ENCODE results near the gene TLR5.
"Not testable (repeated sequence)": the region's sequence is repeated elsewhere in the genome, so short reads cannot be mapped to it uniquely, and the experiment has no call there.

TLR5 gene

DNA sequence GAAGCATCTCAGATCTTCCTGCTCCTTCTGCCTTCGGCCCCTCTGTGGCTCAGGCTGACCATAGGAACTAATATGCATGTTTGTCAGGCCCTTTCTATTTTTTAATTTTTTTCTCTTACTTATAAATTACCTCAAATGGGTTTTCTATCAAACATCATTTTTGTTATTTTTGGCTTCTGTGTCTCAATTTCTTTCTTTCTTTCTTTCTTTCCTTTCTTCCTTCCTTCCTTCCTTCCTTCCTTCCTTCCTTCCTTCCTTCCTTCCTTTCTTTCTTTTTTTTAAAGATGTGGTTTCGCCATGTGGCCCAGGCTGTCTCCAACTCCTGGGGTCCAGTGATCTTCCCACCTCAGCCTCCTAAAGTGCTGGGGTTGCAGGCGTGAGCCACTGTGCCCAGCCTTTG lies 36.2 kb upstream of the TLR5 start:
- no peaks in the 10 kb centered on the region for H3K4me1 ChIP-seq (ENCODE audit: control insufficient read depth, insufficient read depth, low read length)
- H3K27ac ChIP-seq (ENCODE audit: insufficient read depth, low read depth, low read length, poor library complexity, severe bottlenecking) = no peak overlapping the region
- H3K4me3 ChIP-seq (ENCODE audit: insufficient read depth, low read depth, low read length) = no peak overlapping the region
- WGBS, 2 experiments = 94% methylated on average over 3 of the region's 3 CpGs
- no peaks in the 10 kb centered on the region for H3K36me3 ChIP-seq (ENCODE audit: control insufficient read depth, insufficient read depth, low read length)
- H3K27me3 ChIP-seq (ENCODE audit: control insufficient read depth, insufficient read depth, low read length, poor library complexity, severe bottlenecking) = no peaks in the 10 kb centered on the region
- no peaks in the 10 kb centered on the region for H3K9me3 ChIP-seq (ENCODE audit: control insufficient read depth, low read length)

DNA sequence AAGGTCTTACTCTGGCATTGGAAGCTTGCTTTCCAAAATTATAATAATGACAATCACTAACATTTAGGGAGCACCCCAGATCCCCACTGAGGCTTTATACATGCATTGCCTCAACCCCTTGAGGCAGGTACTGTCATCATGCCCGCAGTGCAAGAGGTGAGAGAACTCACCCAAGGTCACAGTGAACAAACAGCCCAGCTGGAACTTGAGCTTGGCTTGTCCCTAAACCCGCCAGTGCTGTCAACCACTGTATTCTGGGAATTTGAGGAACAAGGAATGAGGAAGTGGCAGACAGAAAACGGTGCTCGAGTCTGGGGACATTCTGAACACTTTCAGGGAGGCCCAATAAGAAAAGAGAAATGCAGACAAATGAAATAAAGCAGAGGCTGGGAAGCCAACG lies 34.6 kb upstream of the TLR5 start:
- no peaks in the 10 kb centered on the region for H3K4me1 ChIP-seq (ENCODE audit: control insufficient read depth, insufficient read depth, low read length)
- no peaks in the 10 kb centered on the region for H3K9me3 ChIP-seq (ENCODE audit: control insufficient read depth, low read length)
- 80 to 81% methylated on average over 5 of the region's 5 CpGs for WGBS, 2 experiments
- H3K27me3 ChIP-seq (ENCODE audit: control insufficient read depth, insufficient read depth, low read length, poor library complexity, severe bottlenecking) = no peaks in the 10 kb centered on the region
- no peak overlapping the region for H3K27ac ChIP-seq (ENCODE audit: insufficient read depth, low read depth, low read length, poor library complexity, severe bottlenecking)
- H3K36me3 ChIP-seq (ENCODE audit: control insufficient read depth, insufficient read depth, low read length) = no peaks in the 10 kb centered on the region
- H3K4me3 ChIP-seq (ENCODE audit: insufficient read depth, low read depth, low read length) = no peak overlapping the region

DNA sequence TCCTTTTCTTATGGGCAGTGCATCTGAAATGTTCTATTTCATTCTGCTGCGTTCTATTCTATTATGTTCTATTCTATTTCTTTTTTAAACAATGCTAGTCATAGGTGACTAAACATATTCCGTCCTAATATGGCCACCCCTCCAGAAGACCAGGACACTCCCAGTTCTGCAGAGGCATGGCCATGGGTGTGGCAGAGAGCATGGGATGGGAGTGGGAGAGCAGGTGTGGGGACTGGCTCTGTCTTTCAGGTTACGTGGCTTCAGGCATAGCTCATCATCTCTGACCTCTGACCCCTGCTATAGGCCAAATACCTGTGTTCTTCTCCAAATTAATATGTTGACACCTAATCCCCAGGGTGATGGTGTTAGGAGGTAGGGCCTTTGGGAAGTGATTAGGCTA lies 33.4 kb upstream of the TLR5 start:
- H3K4me1 ChIP-seq (ENCODE audit: control insufficient read depth, insufficient read depth, low read length) = no peaks in the 10 kb centered on the region
- no peaks in the 10 kb centered on the region for H3K36me3 ChIP-seq (ENCODE audit: control insufficient read depth, insufficient read depth, low read length)
- H3K4me3 ChIP-seq (ENCODE audit: insufficient read depth, low read depth, low read length) = no peak overlapping the region
- no peaks in the 10 kb centered on the region for H3K27me3 ChIP-seq (ENCODE audit: control insufficient read depth, insufficient read depth, low read length, poor library complexity, severe bottlenecking)
- H3K9me3 ChIP-seq (ENCODE audit: control insufficient read depth, low read length) = no peaks in the 10 kb centered on the region
- WGBS, 2 experiments = 90 to 91% methylated on average over 1 to 3 of the region's 3 CpGs
- H3K27ac ChIP-seq (ENCODE audit: insufficient read depth, low read depth, low read length, poor library complexity, severe bottlenecking) = no peak overlapping the region

DNA sequence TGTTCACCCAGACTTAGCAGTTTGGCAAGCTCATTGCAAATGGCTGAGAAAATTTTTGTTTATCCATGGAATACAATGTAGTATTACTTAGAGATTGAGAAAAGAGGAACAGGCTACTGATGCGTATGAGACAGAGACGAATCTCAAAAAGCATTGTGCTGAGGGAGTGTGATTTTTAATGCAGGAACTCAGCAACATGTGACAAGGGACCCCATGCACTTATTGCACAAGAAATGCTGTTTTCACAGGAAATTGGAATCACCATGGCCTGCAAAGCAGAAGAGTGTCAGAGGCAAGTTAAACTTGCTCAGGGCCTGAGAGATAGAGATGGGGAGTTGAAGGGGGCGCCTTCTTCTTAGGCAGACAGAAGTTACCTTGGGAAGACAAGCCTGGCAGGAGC lies 32.6 kb upstream of the TLR5 start:
- Histone ChIP-seq H3K4me3 (ENCODE audit: insufficient read depth, low read depth, low read length) (no peak overlapping the region), H3K27ac (ENCODE audit: insufficient read depth, low read depth, low read length, poor library complexity, severe bottlenecking) (no peak overlapping the region), H3K4me1 (ENCODE audit: control insufficient read depth, insufficient read depth, low read length) (no peaks in the 10 kb centered on the region), H3K9me3 (ENCODE audit: control insufficient read depth, low read length) (no peaks in the 10 kb centered on the region), H3K36me3 (ENCODE audit: control insufficient read depth, insufficient read depth, low read length) (no peaks in the 10 kb centered on the region), H3K27me3 (ENCODE audit: control insufficient read depth, insufficient read depth, low read length, poor library complexity, severe bottlenecking) (no peaks in the 10 kb centered on the region)
- 92% methylated on average over 3 of the region's 3 CpGs for WGBS, 2 experiments

GRCh38 chr1:223175032-223175431 lies 32.0 kb upstream of the TLR5 start:
- no peaks in the 10 kb centered on the region for H3K27me3 ChIP-seq (ENCODE audit: control insufficient read depth, insufficient read depth, low read length, poor library complexity, severe bottlenecking)
- no peaks in the 10 kb centered on the region for H3K4me1 ChIP-seq (ENCODE audit: control insufficient read depth, insufficient read depth, low read length)
- no peaks in the 10 kb centered on the region for H3K9me3 ChIP-seq (ENCODE audit: control insufficient read depth, low read length)
- whole genome bisulfite sequencing, 2 experiments = 76 to 80% methylated on average over 4 of the region's 4 CpGs
- H3K36me3 ChIP-seq (ENCODE audit: control insufficient read depth, insufficient read depth, low read length) = no peaks in the 10 kb centered on the region
- H3K27ac ChIP-seq (ENCODE audit: insufficient read depth, low read depth, low read length, poor library complexity, severe bottlenecking) = no peak overlapping the region
- H3K4me3 ChIP-seq (ENCODE audit: insufficient read depth, low read depth, low read length) = no peak overlapping the region

GRCh38 chr1:223169458-223169857 lies 26.4 kb upstream of the TLR5 start:
- H3K9me3 ChIP-seq (ENCODE audit: control insufficient read depth, low read length); H3K4me3 ChIP-seq (ENCODE audit: insufficient read depth, low read depth, low read length); H3K36me3 ChIP-seq (ENCODE audit: control insufficient read depth, insufficient read depth, low read length); H3K27me3 ChIP-seq (ENCODE audit: control insufficient read depth, insufficient read depth, low read length, poor library complexity, severe bottlenecking); H3K27ac ChIP-seq (ENCODE audit: insufficient read depth, low read depth, low read length, poor library complexity, severe bottlenecking); H3K4me1 ChIP-seq (ENCODE audit: control insufficient read depth, insufficient read depth, low read length): not testable (repeated sequence)
- WGBS, 2 experiments = 90 to 93% methylated on average over 5 of the region's 5 CpGs

DNA sequence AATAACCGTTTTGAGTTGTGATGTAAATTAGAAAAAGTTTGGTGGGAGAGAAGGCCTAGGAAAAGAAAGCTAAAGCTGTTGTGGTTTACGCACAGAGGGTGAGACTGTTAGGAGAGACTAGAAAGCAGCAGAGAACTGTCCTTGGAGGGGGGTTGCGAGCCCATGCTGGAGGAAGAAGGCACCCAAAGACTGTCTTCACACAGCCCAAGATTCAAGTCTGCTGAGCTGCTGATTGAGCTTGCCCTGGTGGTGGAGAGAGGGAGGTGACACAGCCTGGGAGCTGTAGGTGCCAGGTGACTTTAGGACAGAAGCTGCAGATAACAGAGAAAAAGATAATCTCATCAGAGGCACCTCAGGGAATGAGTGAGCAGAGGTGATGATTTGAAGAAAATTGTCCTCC lies 18.3 kb upstream of the TLR5 start:
- no peak overlapping the region for H3K27ac ChIP-seq (ENCODE audit: insufficient read depth, low read depth, low read length, poor library complexity, severe bottlenecking)

GRCh38 chr1:223156343-223156742 lies 13.3 kb upstream of the TLR5 start:
- no peaks in the 10 kb centered on the region for H3K36me3 ChIP-seq (ENCODE audit: control insufficient read depth, insufficient read depth, low read length)
- H3K27me3 ChIP-seq (ENCODE audit: control insufficient read depth, insufficient read depth, low read length, poor library complexity, severe bottlenecking) = no peaks in the 10 kb centered on the region
- H3K9me3 ChIP-seq (ENCODE audit: control insufficient read depth, low read length) = no peaks in the 10 kb centered on the region
- H3K4me3 ChIP-seq (ENCODE audit: insufficient read depth, low read depth, low read length) = no peak overlapping the region
- WGBS, 2 experiments = 96 to 98% methylated on average over 2 of the region's 2 CpGs
- H3K27ac ChIP-seq (ENCODE audit: insufficient read depth, low read depth, low read length, poor library complexity, severe bottlenecking) = no peak overlapping the region
- H3K4me1 ChIP-seq (ENCODE audit: control insufficient read depth, insufficient read depth, low read length) = no peaks in the 10 kb centered on the region

More for the DNA sequence above, 18.3 kb upstream of the TLR5 start:
- Histone ChIP-seq H3K36me3 (ENCODE audit: control insufficient read depth, insufficient read depth, low read length) (no peaks in the 10 kb centered on the region), H3K4me1 (ENCODE audit: control insufficient read depth, insufficient read depth, low read length) (no peaks in the 10 kb centered on the region), H3K9me3 (ENCODE audit: control insufficient read depth, low read length) (no peaks in the 10 kb centered on the region), H3K4me3 (ENCODE audit: insufficient read depth, low read depth, low read length) (no peak overlapping the region), H3K27me3 (ENCODE audit: control insufficient read depth, insufficient read depth, low read length, poor library complexity, severe bottlenecking) (no peaks in the 10 kb centered on the region)
- 85 to 88% methylated on average over 3 of the region's 3 CpGs for WGBS, 2 experiments

DNA sequence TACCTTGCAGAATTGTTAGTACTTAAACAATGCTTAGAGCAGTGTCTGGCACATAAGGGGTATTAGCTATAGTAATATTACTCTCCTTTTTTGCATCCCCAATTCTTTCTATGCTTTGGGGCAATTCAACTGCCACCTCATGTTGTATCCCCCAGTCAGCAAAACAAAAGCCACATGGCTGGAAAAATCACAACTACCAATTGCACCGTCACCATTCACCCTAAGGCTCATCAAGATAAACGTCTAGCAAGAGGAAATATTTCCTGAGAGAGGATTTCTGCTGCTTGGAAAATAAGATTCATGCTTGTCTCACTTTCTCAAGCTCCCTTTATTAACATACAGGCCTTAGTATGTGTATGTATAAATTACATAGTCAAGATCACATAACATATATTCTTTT lies 12.1 kb upstream of the TLR5 start:
- no peaks in the 10 kb centered on the region for H3K27me3 ChIP-seq (ENCODE audit: control insufficient read depth, insufficient read depth, low read length, poor library complexity, severe bottlenecking)
- 92 to 100% methylated on average over 1 to 2 of the region's 2 CpGs for whole genome bisulfite sequencing, 2 experiments
- H3K9me3 ChIP-seq (ENCODE audit: control insufficient read depth, low read length) = no peaks in the 10 kb centered on the region
- no peak overlapping the region for H3K4me3 ChIP-seq (ENCODE audit: insufficient read depth, low read depth, low read length)
- no peaks in the 10 kb centered on the region for H3K36me3 ChIP-seq (ENCODE audit: control insufficient read depth, insufficient read depth, low read length)
- no peaks in the 10 kb centered on the region for H3K4me1 ChIP-seq (ENCODE audit: control insufficient read depth, insufficient read depth, low read length)
- H3K27ac ChIP-seq (ENCODE audit: insufficient read depth, low read depth, low read length, poor library complexity, severe bottlenecking) = no peak overlapping the region

DNA sequence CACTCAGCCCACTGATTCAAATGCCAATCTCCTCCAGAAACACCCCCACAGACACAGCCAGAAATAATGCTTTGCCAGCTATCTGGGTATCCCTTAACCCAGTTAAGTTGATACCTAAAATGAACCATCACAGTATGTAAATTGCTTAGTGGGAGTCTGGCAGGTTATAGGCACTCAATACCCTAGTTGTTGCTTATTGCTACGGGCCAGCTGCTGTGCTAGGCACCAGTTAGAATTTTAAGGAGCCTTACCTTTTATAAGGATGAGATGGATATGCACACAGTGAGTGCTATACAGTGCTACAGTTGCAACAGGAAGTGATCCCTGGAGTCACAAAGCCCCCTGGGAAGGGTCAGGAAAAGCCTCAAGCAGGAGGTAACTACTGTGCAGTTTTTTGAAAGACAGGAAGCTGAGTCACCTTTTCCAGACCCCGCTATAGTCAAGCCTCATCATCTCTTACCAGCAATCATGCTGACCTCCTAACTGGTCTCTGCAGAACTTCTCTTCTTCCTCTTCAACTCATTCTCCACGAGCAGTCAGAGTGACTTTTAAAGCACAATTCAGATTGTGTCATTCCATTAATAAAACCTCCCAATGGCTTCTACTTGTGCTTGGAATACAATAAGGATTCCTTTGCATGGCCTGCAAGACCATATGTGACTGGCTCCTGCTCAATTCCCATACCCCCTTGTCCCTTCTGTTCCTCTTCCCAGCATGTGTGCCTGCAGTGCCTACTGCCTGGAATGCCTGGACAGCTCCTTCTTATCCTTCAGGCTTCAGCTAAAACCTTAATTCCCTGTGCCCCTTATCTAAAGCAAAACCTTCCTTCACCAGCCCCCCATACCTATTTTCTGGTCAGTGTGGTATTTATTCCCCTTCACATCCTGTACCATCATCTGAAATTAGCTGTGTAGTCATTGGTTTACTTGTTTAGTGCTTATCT lies 10.4 kb upstream of the TLR5 start:
- no peaks in the 10 kb centered on the region for H3K4me1 ChIP-seq (ENCODE audit: control insufficient read depth, insufficient read depth, low read length)
- H3K27ac ChIP-seq (ENCODE audit: insufficient read depth, low read depth, low read length, poor library complexity, severe bottlenecking) = no peak overlapping the region
- WGBS, 2 experiments = 81 to 85% methylated on average over 3 of the region's 3 CpGs
- H3K27me3 ChIP-seq (ENCODE audit: control insufficient read depth, insufficient read depth, low read length, poor library complexity, severe bottlenecking) = no peaks in the 10 kb centered on the region
- H3K36me3 ChIP-seq (ENCODE audit: control insufficient read depth, insufficient read depth, low read length) = no peaks in the 10 kb centered on the region
- H3K9me3 ChIP-seq (ENCODE audit: control insufficient read depth, low read length) = no peaks in the 10 kb centered on the region
- H3K4me3 ChIP-seq (ENCODE audit: insufficient read depth, low read depth, low read length) = no peak overlapping the region
